ENCODE results near the gene CGB7. TPM values are rescaled to one million over a fixed set of nuclear protein-coding genes. Genes with fewer than 3 reads are reported as not detected.
A peak's percentile ranks its signal among the peaks of the same experiment; 100 is the strongest.
"Not testable (repeated sequence)": the region's sequence is repeated elsewhere in the genome, so short reads cannot be mapped to it uniquely, and the experiment has no call there.

The CGB7 gene
- total RNA-seq, 1 experiment from 2014 or later, result 1.7 TPM

- DNase-seq (ENCODE audit: low read depth), result peak; percentile 80
Measured at GRCh38 chr19:49020931-49021895, 36.3 kb downstream of the CGB7 start.

GRCh38 chr19:49020342-49020741 is 37.2 kb downstream of the CGB7 start:
- in situ Hi-C loops (cut with HindIII; ENCODE audit: low pct_unique_long_range_greater_than_20kb, low sequenced_read_pairs), result no loop called here
- no peak for DNase-seq (ENCODE audit: low read depth)

More at GRCh38 chr19:49020931-49021895, 36.3 kb downstream of the CGB7 start:
- in situ Hi-C loops (cut with HindIII; ENCODE audit: low pct_unique_long_range_greater_than_20kb, low sequenced_read_pairs), result no loop called here

GRCh38 chr19:49019242-49019932 is 38.2 kb downstream of the CGB7 start:
- peak; percentile 77 for DNase-seq (ENCODE audit: low read depth)
- in situ Hi-C loops (cut with HindIII; ENCODE audit: low pct_unique_long_range_greater_than_20kb, low sequenced_read_pairs), result no loop called here

- in situ Hi-C loops (cut with HindIII; ENCODE audit: low pct_unique_long_range_greater_than_20kb, low sequenced_read_pairs); DNase-seq (ENCODE audit: low read depth): not testable (repeated sequence)
Measured at GRCh38 chr19:49018388-49019241, 38.9 kb downstream of the CGB7 start.

GRCh38 chr19:49017666-49018351 is 39.7 kb downstream of the CGB7 start:
- in situ Hi-C loops (cut with HindIII; ENCODE audit: low pct_unique_long_range_greater_than_20kb, low sequenced_read_pairs), result no loop called here
- DNase-seq (ENCODE audit: low read depth), result no peak

- DNase-seq (ENCODE audit: low read depth), result no peak
- in situ Hi-C loops (cut with HindIII; ENCODE audit: low pct_unique_long_range_greater_than_20kb, low sequenced_read_pairs), result no loop called here
Measured at GRCh38 chr19:49017041-49017665, 40.4 kb downstream of the CGB7 start, which contains the start of gene LHB. Gene LHB (minus strand): TSS chr19:49017091. CDS start chr19:49017081, 10 bp downstream.

- DNase-seq (ENCODE audit: low read depth), result no peak
- in situ Hi-C loops (cut with HindIII; ENCODE audit: low pct_unique_long_range_greater_than_20kb, low sequenced_read_pairs), result no loop called here
Measured at GRCh38 chr19:49016067-49016839, 41.3 kb downstream of the CGB7 start.

- in situ Hi-C loops (cut with HindIII; ENCODE audit: low pct_unique_long_range_greater_than_20kb, low sequenced_read_pairs), result no loop called here
Measured at GRCh38 chr19:49014870-49015255, 42.7 kb downstream of the CGB7 start.

GRCh38 chr19:49014123-49014869 is 43.3 kb downstream of the CGB7 start:
- in situ Hi-C loops (cut with HindIII; ENCODE audit: low pct_unique_long_range_greater_than_20kb, low sequenced_read_pairs), result no loop called here
- no peak for DNase-seq (ENCODE audit: low read depth)

More at GRCh38 chr19:49014870-49015255, 42.7 kb downstream of the CGB7 start:
- no peak for DNase-seq (ENCODE audit: low read depth)

GRCh38 chr19:49011194-49011593 is 46.4 kb downstream of the CGB7 start:
- in situ Hi-C loops (cut with HindIII; ENCODE audit: low pct_unique_long_range_greater_than_20kb, low sequenced_read_pairs), result no loop called here

GRCh38 chr19:49010453-49010852 is 47.1 kb downstream of the CGB7 start:
- in situ Hi-C loops (cut with HindIII; ENCODE audit: low pct_unique_long_range_greater_than_20kb, low sequenced_read_pairs), result no loop called here
- no peak for DNase-seq (ENCODE audit: low read depth)

More at GRCh38 chr19:49011194-49011593, 46.4 kb downstream of the CGB7 start:
- no peak for DNase-seq (ENCODE audit: low read depth)

- no peak for DNase-seq (ENCODE audit: low read depth)
- in situ Hi-C loops (cut with HindIII; ENCODE audit: low pct_unique_long_range_greater_than_20kb, low sequenced_read_pairs), result no loop called here
Measured at GRCh38 chr19:49009828-49010227, 47.7 kb downstream of the CGB7 start.

- in situ Hi-C loops (cut with HindIII; ENCODE audit: low pct_unique_long_range_greater_than_20kb, low sequenced_read_pairs), result no loop called here
- DNase-seq (ENCODE audit: low read depth), result no peak
Measured at GRCh38 chr19:49006905-49007304, 50.6 kb downstream of the CGB7 start.

- no peak for DNase-seq (ENCODE audit: low read depth)
- in situ Hi-C loops (cut with HindIII; ENCODE audit: low pct_unique_long_range_greater_than_20kb, low sequenced_read_pairs), result no loop called here
Measured at GRCh38 chr19:49004964-49005614, 52.5 kb downstream of the CGB7 start.
